K562 treated with DMSO at 1 percent for 24 hours (cell line): ENCODE data around the gene CDH20. TPM values are rescaled to one million over a fixed set of nuclear protein-coding genes. Genes with fewer than 3 reads are reported as not detected.

Source experiments
- total RNA-seq: library from RNA; unstranded; fragments of 300-600 nt; gene quantifications from 2 replicates; pipeline ENCODE4 v1.2.3, GENCODE V29; 2022; ENCODE audit warnings: low read depth; ENCODE audit not compliant: insufficient read depth

Gene CDH20
- total RNA-seq, result not detected in 2 replicates

GRCh38 chr18:61333271-61333745, at the start of gene CDH20:
CDH20 (plus strand) TSS chr18:61333430.

